Stimulated activated CD4-positive, alpha-beta T cell treated with anti-CD3 and anti-CD28 coated beads, Interleukin-4, amount 100 ng/mL, for 24 hours (primary cell): ENCODE measurements around the gene TTC31.

Experiments
- DNase-seq: peaks from one replicate; pipeline ENCODE4 v3.0.0-alpha.2; 2020

TTC31 gene

GRCh38 chr2:74527741-74528140 is 44.9 kb downstream of the TTC31 start:
- no peak for DNase-seq

- DNase-seq, result no peak
These were observed 45.9 kb downstream of the TTC31 start for GRCh38 chr2:74528600-74529356.

GRCh38 chr2:74529357-74530238 is 46.7 kb downstream of the TTC31 start, which contains the start of the genes AUP1 and HTRA2:
Gene AUP1, minus strand, starts transcription at chr2:74529706. Its CDS starts 77 bp downstream, at chr2:74529629.
Gene HTRA2, plus strand, starts transcription at chr2:74529933. Its CDS starts 74 bp downstream, at chr2:74530007.
- DNase-seq, result peak; percentile 94

GRCh38 chr2:74530239-74531187 is 47.6 kb downstream of the TTC31 start:
- DNase-seq, result peak; percentile 44

- no peak for DNase-seq
These were observed 48.8 kb downstream of the TTC31 start for GRCh38 chr2:74531666-74532065.

DNA sequence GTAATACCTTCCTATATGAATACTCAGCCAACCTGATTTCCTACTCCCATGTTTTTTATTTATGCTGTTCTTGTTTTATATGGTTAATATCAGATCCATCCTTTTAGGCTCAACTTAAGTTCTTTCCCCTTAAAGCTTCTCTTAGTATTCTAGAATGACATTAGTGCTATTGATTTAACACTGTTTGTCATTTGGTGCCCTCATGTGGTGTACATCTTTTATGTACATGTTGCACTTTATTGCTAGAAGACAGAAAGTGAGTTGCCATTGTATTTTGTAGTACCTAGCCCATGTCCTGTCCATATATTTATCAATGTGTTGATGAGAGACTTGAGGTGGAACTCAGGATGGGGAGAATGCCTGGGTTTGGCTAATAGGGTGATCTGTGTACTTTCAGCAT is 49.3 kb downstream of the TTC31 start:
- no peak for DNase-seq

DNA sequence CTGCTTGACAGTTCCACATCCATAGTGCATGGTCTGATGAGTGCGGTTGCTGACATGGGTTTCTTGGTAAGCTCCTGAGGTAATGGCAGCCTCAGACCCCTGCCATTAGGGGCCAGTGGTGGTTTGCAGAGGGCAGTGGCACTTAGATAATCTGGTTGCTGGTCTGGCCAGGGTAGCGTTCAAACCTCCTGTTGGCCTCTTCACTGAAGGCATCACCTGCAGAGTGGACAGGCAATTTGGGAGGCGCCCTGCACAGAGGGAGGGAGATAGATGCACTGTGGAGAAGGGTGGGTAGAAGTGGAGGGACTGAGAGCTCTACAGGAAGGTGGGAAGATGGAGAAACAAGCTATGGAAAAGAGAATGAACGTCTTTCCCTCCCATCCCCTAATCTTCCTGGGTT is 50.6 kb downstream of the TTC31 start:
- no peak for DNase-seq

DNA sequence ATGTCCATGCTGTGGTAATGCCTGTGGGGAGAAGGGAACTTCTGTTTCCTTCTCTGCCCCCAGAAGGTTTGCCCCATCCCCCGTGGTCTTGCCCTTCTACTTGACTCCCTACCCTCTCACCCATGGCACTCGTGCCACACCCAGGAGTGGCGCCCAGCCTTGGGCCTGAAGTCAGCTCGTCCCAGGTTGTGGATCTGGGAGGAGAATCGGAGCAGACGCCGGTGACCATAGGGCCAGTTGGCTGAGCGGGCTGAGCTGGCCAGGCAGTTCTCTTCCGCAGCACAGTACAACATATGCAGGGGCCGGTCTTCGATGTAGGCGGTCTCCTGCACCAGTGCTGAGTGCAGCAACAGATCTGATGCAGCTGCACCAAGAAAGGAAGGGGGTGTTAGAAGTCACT is 51.5 kb downstream of the TTC31 start:
- no peak for DNase-seq

- no peak for DNase-seq
These were observed 52.6 kb downstream of the TTC31 start for GRCh38 chr2:74535440-74535965.

GRCh38 chr2:74536166-74536950 is 53.5 kb downstream of the TTC31 start:
- DNase-seq, result no peak

DNA sequence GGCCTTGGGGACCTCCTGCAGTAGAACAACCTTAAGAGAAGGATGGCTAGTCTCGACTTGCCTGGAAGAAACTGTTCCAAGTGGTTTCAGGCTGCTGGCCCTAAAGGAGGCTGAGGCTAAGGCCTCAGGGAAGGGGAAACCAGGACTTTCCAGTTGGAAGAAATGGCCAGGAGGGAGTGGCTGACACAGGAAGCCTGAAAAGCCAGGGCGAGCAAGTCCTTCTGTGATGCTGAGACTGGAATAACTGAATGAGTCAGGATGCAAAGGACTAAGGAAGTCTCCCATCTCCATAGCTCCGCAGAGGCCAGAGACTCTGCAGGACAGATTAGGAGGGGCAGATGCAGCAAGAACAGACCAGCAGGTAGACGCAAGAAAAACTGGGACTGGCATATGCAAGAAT is 54.3 kb downstream of the TTC31 start:
- no peak for DNase-seq

DNA sequence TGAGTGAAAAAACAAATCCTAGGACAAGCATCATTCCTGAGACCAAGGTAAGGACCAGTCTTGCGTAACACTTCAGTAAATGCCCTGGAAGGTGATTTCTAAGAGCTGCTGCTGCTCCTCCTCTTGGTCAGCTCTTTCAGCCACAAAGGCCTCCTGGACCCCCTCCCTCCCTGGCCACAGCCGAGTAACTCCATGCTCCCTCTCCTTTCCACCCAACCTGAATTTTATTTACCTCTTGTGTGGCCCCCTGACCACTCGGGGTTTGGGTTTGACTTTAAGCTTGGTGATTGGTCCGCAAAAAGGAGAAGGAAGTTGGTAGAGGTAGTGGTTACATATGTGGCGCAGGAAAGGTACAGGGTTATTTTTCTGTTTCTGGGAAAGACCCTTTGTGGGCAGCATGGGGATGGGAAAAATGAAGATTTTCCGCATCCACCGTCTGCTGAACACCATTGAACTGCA is 56.0 kb downstream of the TTC31 start:
- no peak for DNase-seq

DNA sequence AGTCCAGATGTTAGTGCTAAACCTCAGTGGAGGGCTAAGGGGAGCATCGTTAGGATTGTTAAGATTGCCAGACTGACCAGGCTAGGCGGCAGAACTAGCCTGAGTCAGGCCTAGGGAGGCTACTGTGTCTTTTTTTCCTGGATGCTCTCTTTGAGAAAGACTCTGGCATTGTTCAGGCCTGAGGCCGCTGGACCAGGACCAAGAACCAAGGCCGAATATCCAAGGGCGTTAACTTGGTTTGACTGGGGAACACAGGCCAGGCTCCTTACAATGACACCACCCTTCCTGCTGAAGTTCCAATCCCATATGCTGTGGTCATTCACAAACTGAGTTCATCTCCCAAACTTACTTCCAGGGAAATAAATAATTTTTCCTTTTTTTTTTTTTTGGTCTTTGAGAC is 57.4 kb downstream of the TTC31 start:
- no peak for DNase-seq

GRCh38 chr2:74542978-74543377 is 60.1 kb downstream of the TTC31 start:
- no peak for DNase-seq
